ENCODE data around the gene KRTAP5-11.

GRCh38 chr11:71574418-71574817, 8.3 kb downstream of the KRTAP5-11 start:
- no peak for TF ChIP-seq EZH2 (IDR thresholded peaks at IDR 0.05; ENCODE audit: low read length)
- TF ChIP-seq, protein P1, sequence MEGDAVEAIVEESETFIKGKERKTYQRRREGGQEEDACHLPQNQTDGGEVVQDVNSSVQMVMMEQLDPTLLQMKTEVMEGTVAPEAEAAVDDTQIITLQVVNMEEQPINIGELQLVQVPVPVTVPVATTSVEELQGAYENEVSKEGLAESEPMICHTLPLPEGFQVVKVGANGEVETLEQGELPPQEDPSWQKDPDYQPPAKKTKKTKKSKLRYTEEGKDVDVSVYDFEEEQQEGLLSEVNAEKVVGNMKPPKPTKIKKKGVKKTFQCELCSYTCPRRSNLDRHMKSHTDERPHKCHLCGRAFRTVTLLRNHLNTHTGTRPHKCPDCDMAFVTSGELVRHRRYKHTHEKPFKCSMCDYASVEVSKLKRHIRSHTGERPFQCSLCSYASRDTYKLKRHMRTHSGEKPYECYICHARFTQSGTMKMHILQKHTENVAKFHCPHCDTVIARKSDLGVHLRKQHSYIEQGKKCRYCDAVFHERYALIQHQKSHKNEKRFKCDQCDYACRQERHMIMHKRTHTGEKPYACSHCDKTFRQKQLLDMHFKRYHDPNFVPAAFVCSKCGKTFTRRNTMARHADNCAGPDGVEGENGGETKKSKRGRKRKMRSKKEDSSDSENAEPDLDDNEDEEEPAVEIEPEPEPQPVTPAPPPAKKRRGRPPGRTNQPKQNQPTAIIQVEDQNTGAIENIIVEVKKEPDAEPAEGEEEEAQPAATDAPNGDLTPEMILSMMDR (optimal IDR thresholded peaks at IDR 0.05 in 1 of 3, IDR thresholded peaks at IDR 0.05 in 1 of 3, conservative IDR thresholded peaks at IDR 0.05 in 1 of 3; ENCODE audit: extremely low read depth in 1 of 3, insufficient read depth in 2 of 3, low read length in 3 of 3) = no peak
